Lower leg skin (tissue), 3 donors: Measurements from ENCODE around the gene PLPP7.

Experiments
- CTCF ChIP-seq, 3 donors: fragments of 450-650 bp; IDR thresholded peaks; one replicate each; pipeline ENCODE4 v1.5.1; 2016; ENCODE audit warnings: antibody characterized with exemption in 3 of 3, mild to moderate bottlenecking in 3 of 3, moderate library complexity in 2 of 3
- POLR2A ChIP-seq, 2 donors: fragments of 450-650 bp; IDR thresholded peaks; one replicate each; pipeline ENCODE4 v1.6.1; 2016 to 2017; ENCODE audit warnings: antibody characterized with exemption in 2 of 2, mild to moderate bottlenecking in 1 of 2, moderate library complexity in 1 of 2

- TF ChIP-seq CTCF (IDR thresholded peaks at IDR 0.05) (no peak), POLR2A (IDR thresholded peaks at IDR 0.05) (no peak)
These were observed 30.7 kb upstream of the PLPP7 start for GRCh38 chr9:131258698-131259431.
